Stimulated activated CD4-positive, alpha-beta T cell treated with anti-CD3 and anti-CD28 coated beads, Interleukin-2, amount 100 ng/mL, for 24 hours (primary cell): ENCODE data around the gene SLC35A3.
"Not testable (repeated sequence)": the region's sequence is repeated elsewhere in the genome, so short reads cannot be mapped to it uniquely, and the experiment has no call there.

Source experiments
- DNase-seq, 2 donors: peaks; one replicate each; pipeline ENCODE4 v3.0.0-alpha.2; 2020

Gene SLC35A3

GRCh38 chr1:99969729-99970621 lies at the start of gene SLC35A3:
Gene SLC35A3 (plus strand): TSS chr1:99969996. CDS start chr1:99993555, 23,559 bp downstream.
- peak; percentile 84 to 85 for DNase-seq

- DNase-seq: no peak
These were observed 35.0 kb upstream of the SLC35A3 start for GRCh38 chr1:99934801-99935200.

- no peak for DNase-seq
These were observed 34.3 kb upstream of the SLC35A3 start for GRCh38 chr1:99935534-99935933.

GRCh38 chr1:99936071-99936470 lies 33.7 kb upstream of the SLC35A3 start:
- no peak for DNase-seq

- DNase-seq: no peak
These were observed 27.1 kb upstream of the SLC35A3 start for GRCh38 chr1:99942723-99943122.

GRCh38 chr1:99943223-99943794 lies 26.5 kb upstream of the SLC35A3 start:
- no peak for DNase-seq

- DNase-seq: no peak
These were observed 25.6 kb upstream of the SLC35A3 start for GRCh38 chr1:99944192-99944591.

- DNase-seq: no peak
These were observed 24.6 kb upstream of the SLC35A3 start for GRCh38 chr1:99945174-99945573.

- no peak for DNase-seq
These were observed 19.3 kb upstream of the SLC35A3 start for GRCh38 chr1:99950486-99950885.

- no peak for DNase-seq
These were observed 17.3 kb upstream of the SLC35A3 start for GRCh38 chr1:99952522-99952921.

GRCh38 chr1:99955375-99955774 lies 14.4 kb upstream of the SLC35A3 start:
- no peak for DNase-seq

DNA sequence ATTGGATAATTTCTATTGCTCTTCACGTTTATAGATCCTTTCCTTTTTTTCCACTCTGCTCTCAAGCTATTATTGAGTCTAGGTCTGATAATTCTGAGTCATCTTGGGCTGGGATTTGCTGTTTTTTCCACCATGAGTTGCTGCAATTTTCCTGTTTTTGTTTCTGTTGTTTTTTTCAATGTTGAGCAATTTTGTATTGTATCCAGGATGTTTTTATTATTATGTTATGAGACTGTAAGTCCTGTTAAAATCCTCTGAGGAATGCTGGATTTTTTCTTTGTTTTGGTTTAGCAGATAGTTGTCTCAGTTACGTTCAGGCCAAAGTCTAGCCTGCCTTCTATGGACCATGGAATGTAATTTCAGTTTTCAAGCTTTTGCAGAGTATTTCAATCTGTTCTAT lies 13.0 kb upstream of the SLC35A3 start:
- DNase-seq: no peak

GRCh38 chr1:99957818-99958217 lies 12.0 kb upstream of the SLC35A3 start:
- DNase-seq: no peak

- not testable (repeated sequence) for DNase-seq
These were observed 10.5 kb upstream of the SLC35A3 start for GRCh38 chr1:99959189-99959705.

GRCh38 chr1:99960260-99960659 lies 9.5 kb upstream of the SLC35A3 start:
- DNase-seq: not testable (repeated sequence)

DNA sequence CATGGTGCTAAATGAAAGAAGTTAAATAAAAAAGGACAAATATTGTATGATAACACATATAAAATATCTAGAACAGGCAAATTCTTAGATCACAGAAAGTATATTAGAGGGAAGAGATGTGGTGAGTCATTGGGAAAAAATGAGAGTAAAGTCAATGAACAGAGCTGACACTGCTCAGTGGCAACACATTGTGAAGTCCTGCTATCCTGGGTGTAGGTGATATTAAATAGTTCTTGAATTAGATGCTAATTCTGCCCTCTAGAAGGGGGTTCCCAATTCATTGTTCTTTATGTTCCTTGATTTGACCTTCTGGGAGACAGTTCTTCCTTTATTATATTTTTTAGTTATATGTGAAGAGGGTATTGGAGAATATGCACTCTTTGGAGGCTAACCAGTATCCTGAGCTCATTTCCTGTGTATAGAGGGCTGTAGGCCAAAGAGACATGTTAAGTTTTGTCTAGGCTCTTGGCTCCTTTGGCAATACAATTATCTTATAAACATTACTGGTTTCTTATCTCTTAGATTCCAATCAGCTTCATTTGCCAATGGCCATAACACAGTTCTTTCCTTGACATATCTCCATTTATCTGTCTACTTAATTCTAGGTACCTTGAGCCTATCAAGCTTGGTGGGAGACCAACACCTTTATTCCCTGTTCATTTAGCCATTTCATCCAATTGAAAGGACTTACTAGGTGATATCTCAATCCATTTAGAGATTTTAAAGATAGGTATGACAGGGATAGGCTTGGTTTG lies 6.6 kb upstream of the SLC35A3 start:
- no peak for DNase-seq

GRCh38 chr1:99964806-99965205 lies 5.0 kb upstream of the SLC35A3 start:
- DNase-seq: no peak

- no peak for DNase-seq
These were observed 4.0 kb upstream of the SLC35A3 start for GRCh38 chr1:99965646-99966375.

DNA sequence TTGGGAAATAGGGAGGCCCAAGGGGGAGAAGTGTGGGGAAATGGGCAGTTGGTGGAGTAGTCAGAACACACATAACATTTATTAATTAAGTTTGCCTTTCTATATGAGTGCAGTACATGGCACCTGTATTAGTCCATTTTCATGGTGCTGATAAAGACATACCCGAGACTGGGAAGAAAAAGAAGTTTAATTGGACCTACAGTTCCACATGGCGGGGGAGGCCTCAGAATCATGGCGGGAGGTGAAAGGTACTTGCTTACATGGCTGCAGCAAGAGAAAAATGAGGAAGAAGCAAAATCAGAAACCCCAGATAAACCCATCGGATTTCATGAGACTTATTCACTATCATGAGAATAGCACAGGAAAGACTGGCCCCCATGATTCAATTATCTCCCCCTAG lies 1.6 kb upstream of the SLC35A3 start:
- no peak for DNase-seq

DNA sequence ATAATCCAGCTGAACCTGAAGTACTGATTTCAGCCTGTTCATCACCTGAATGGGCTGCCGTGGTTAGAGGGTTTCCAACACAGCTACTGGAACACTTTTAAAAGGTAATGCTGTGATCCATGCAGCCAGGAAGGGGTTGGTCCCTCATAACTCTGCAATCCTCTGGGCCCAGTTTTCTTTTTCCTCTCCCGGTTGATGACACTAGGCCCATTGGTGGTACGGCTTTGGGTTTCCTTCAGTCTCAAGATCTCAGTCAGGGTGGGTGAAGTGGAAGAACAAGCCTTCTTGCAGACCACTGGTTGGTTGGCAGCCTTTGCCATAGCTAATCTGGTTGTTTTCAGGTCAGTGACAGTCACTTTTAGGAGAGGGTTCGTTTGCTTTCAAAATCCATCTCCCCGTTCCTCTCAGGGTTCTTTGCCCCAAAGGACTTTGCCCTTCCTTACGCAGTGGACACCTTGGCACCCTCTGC lies 502 bp upstream of the SLC35A3 start:
- peak in 1 of 2 donors; percentile 2 for DNase-seq

GRCh38 chr1:99970713-99971255 lies 988 bp downstream of the SLC35A3 start:
- no peak for DNase-seq

DNA sequence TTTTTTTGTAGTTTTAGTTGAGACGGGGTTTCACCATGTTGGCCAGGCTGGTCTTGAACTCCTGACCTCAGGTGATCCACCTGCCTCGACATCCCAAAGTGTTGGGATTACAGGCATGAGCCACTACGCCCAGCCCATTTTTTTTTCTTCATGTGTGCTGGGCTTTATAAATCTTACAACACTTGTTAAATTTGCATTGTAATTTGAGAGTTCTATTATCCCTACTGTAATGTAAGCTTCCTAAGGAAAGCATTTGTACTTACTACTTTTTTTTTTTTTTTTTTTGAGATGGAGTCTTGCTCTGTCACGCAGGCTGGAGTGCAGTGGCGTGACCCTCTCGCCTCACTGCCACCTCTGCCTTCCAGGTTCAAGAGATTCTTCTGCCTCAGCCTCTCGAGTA lies 2.3 kb downstream of the SLC35A3 start:
- DNase-seq: not testable (repeated sequence)
